GM19351 (cell line): ENCODE results near the gene SYNE1.

ENCODE experiments used
- ATAC-seq: cut with Tn5 transposase; IDR thresholded peaks from one replicate; pipeline ENCODE4 v1.9.1; 2021; ENCODE audit warnings: mild to moderate bottlenecking, moderate library complexity; ENCODE audit not compliant: unreplicated experiment

SYNE1 gene

DNA sequence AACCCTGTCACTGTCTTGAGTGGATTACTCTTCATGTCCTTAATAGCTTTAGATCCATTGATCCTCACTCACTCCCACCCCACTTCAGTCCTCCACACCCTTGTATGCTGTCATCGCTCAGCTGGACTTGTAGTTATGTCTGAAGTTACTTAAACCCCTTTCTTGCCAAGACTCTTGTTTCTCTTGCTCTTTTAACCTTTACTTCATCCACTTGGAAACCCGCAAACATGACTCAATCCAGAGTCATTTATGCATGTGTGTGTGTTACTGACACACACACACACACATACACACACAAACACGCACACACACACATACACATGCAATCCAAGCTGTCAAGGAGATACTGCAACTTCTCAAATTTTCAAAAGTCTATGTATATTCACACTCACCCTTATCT lies 341.8 kb downstream of the SYNE1 start:
- ATAC-seq = no peak

DNA sequence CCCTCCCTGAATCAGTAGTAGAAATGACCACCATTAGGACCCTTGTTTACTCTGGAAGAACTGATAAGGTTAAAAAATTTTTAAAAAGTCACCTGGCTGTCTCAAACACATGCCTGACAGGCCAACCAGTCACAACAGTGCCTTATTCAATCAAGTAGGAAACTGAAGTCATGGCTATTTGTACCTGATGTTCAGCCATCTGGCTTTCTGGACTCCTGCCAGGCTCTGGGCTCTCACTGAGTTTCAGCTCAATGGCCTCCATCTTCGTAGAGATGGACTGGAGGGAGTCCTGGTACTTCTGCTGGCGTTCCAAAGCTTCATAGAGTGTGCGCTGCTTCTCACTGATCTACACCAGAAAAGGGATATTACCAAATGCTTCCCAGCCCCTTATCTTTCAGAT lies 343.8 kb downstream of the SYNE1 start:
- ATAC-seq = no peak

DNA sequence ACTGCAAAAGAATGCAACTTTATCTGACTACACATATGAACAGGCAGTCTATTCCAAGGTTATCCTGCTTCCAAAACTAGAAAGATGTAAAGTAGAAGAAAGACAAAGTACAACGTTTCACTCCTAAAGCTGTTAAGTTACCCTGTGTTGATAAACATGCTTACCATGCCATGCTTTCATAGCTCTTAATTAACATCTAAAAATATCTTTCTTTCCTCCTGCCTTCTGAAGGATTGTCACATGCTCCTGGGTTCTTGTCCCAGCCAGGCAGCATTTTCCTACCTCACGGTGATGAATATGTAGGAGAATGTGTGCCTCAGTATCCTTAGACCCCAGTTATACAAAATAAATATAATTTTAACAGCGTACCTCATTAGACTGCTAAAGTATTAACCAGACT lies 344.6 kb downstream of the SYNE1 start:
- ATAC-seq = no peak

DNA sequence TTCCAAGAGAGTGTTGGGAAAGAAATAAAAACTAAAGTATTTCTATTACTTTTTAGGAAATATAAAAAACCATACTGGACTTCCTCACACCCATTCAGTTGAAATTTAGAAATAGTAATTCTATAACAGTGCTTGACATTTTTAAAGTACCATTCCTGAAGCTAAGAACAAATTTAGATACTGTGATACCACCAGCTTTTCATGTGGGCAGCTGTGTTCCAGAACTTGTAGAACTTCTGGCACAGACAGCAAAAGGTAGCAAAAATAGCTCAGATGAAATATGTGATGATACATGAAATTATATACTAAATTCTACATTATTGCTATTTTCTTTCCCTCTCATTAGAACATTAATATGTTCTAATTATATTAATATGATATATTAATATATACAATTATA lies 346.5 kb downstream of the SYNE1 start:
- ATAC-seq = no peak

DNA sequence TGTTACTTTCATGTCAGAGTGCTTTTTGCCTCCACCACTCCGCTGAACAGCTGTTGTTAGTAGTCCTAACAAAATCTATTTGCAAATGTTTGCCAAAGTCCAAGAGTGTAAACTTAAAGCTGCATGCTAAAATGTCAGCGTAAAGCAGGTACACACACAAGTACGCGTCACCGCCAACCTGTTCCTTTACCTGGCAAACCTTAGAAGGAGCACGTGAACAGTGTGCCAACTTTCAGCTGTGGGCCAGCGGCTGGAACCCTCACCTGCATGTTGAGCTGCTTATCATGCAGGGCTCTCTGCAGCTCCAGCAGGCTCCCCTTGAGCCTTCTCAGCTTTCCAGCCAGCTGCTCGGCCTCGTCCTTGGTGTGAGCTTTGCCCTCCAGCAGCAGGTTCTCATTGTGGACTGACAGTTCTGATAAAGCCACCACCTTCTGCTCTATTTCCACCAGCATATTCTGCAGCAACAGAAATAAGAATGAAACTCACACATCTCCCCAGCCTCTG lies 359.3 kb downstream of the SYNE1 start:
- ATAC-seq = no peak

DNA sequence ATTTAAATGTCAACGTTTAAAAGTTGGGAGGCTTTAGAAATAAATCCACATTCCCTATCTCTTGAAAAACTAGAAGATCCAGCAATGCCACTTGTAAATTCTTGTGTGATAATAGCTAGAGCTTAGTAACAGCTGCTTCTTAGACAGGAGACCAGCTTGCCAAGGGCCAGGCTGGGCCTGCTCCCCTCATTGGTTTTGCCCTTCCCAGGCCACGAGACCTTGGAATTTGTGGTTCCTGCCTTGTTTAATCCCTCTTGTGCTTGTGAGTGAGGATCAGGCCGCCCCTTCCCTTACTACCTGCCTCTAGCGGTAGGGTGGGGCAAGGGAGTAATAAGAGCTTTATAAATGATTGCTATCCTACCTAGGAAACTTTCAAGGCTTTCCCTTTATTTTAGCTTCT lies 363.5 kb downstream of the SYNE1 start:
- no peak for ATAC-seq

DNA sequence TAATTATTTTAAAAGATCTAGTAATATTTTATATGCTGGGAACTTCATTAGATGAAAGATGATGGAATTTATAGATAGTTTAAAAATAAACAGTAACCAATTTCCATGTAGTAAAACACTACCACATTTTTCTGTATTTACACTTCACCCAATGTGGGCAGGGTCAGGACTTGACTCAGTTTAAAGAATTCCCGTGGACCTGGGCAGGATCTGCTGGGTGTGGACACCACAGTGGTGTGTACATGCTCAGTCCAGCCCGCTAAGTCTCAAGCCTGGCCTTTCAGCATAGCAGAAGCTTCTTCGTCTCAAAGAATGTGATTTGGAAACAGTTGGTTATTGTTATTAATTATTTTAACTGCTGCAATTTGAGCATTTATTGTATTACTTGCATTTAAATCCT lies 364.2 kb downstream of the SYNE1 start:
- ATAC-seq = no peak

DNA sequence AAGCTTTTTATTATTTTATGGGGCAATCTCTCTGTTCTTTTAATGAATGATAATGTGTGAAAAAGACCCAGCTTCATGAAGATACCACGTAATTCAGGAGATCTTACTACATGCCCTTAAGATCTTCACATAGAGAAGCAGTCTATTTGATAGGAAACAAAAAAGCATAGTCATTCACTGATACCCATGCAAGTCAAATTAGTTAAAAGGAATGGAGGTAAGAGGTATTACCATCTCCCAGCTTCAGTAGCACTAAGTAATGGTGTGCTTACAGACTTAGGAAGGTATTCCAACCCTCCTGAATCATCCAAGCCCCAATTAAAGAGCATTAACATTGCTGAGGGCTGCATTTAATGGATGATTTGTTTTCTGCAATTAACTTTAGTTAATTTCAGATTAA lies 364.7 kb downstream of the SYNE1 start:
- no peak for ATAC-seq

DNA sequence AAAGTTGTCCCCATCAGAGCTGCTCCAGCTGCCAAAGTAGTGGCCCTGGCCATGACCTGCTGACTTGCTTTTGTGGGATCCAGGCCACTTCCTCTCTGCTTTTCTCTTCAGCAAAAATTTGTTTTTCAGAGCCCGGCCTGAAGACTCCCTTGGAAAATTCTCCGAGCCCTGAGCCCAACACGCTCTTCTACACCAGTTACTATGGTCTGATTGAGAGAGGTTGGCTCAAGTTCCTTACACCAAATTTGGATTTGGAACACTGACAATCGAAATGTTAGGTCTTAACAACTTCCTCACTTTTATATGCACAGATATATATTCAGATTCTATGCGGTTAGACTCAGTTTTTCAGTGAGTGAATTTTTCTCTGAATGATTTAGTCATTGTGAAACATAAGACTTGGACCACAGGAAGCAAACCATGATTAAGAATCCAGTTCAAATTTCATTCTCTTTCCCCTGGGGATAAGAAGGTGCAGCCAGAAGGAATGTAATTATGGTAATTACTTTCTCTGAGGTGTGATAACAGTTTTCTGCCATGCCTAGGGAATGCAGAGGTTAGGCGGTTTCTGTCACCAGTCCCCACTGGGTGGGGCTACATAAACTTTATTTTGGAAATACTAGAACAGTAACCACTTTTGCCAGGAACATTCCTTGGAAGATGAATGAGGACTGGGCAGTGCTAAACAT lies 365.2 kb downstream of the SYNE1 start:
- ATAC-seq = peak; percentile 80

DNA sequence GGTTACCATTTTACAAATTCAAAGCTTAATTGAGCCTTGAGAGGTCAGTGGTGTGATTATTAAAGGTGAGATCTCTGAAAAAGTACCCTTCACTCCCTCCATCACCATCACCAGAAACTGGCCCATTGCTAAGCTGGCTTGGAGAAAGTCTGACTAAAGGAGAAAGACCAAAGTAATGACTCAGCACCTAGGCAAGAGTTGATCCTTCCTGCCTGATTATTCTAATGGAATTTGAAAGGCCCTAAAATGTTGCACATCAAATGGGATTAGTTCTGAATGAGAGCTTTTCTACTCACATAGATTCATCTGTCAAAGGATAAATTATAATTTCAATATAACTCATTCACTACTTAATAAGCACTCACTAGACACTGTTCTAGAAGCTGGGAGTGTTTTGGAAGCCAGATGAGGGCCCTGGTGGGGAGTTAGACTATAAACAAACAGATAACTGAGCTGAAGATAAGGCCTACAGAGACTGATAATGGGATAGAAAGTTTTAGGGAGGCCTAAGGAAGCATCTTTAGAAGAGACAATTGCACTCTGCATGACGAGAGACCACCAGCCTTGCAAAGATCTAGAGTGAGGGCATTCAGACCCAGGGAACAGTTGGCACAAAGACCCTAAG lies 366.7 kb downstream of the SYNE1 start:
- ATAC-seq = no peak

DNA sequence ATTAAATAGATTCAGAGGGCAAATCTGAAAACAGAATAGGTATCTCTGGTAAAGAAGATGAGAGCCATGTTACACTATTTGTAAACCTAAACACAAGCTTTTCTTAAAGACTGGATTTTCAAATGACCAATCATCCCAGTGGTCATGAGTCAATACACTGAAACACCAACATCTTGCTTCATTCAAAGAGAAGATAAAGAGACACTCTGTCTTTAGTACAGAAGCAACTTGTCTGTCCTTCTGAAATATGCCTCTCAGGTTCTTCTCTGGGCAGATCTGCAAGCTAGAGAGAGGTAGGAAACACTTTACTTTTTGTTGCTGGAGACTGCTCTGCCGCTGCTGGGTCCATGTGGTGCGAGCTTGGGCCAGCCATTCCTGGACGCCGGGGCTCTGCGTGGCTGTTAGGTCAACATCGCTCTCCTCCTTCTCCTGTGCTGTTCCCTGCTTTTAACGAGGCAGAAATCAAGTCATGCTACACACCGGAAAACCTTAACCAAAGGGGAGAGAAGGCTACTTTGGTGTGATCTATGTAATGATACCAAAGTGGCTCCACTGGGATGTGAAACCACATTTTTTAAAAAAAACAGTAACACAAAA lies 368.2 kb downstream of the SYNE1 start:
- ATAC-seq = no peak

DNA sequence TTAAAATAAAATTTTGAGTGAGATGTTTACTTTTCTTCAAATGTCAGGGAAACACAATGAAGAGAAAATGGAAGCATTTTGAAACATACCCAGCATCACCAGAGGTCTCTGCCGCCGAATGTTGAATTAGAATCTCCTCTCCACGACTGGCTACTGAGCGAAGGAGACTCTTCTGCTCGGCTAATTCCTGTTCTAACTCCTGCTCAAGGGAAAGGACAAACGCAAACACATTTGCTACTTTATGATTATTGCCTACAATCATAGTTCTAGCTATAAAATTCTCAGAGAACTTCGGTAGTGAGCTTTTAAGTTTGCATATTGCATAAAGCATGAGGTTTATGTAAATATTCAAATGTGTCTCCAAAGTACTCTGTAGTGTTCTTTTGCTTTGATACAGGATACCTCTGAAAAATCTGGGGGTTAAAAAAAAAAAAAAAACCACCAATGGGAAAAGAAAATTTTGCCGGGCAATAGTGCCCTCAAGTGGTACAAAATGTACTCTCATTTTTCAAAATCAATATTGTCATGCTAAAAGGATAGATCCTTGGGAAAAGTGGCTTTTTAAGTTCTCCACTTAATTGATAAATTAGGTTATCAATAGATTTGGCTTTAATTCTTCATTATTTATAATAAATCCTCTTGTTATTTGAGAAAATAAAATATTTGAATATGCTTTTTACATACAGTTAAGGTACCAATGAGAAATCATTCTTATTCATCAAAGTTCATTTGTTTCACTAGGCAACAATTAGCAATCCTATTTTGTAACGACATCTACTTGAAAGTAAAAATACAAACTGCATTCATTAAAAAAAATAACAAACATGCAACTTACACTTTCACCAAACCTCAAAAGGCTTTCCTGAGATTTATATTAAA lies 369.0 kb downstream of the SYNE1 start:
- no peak for ATAC-seq

DNA sequence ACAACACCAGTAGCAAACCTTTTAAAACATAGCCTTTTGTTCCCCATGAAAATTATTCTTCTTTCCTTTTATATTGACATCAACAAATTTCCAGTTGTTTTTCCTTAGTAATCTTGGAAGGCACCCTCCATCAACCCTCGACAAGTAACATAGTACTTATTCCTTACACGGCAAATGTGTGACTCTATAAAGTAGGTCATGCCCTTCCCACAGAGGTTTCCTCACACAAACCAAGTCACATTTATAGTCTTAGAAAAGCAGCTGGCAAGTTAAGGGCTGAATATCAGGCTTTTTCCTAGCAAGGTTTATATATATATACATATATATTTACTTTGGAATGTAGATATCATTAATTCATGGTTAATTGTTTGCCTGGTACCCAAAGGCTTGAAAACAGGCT lies 371.5 kb downstream of the SYNE1 start:
- ATAC-seq = no peak

DNA sequence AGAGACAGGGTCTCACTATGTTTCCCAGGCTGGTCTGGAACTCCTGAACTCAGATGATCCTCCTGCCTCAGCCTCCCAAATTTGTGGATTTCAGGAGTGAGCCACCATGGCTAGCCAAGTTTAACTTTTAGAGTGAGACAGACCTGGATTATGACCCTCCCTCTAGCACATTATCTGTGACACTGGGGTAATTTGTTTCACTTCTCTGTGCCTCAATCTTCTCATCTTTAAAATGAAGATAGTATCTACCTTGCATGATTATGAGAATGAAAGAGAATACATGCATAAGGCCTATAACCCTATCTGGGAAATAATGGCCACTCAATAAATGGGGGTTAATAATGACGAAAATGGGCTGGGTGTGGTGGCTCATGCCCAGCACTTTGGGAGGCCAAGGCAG lies 373.6 kb downstream of the SYNE1 start:
- ATAC-seq = no peak

DNA sequence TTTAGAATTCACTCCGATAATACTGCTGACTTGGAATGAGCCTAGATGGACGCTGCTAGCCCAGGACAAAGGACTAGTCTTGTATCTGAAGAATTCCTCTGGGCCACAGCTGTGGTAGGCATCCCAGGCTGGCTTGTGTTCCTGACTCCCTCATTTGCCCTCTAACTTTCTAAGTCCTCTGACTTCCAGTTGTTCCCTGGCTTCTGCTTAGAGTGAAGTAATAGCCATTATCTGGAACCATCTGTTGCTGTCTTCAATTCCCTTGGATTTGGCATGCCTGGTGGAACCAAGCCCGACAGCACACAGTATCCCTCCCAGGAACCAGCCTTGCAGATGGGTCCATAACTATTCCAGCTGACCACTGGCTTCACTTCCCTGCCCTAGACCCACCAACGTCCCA lies 376.0 kb downstream of the SYNE1 start:
- no peak for ATAC-seq

DNA sequence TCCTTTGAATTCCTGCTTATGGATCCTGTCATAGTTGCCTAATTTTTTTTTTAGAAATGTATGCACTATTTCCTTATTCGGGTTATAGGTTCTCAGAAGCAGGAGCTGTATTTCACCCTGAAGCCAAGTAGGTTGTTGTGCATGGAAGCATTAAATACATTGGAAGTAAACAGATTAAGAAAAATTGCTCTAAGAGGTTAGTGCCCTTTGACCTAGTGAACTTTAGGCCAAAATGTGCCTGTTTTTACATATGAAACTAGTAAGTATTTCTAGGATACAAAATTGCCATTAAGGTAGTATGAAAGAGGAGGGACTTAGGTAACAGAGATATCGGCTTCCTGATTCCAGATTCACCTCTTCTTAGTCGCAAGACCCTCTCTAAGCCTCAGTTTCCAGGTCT lies 377.9 kb downstream of the SYNE1 start:
- no peak for ATAC-seq

DNA sequence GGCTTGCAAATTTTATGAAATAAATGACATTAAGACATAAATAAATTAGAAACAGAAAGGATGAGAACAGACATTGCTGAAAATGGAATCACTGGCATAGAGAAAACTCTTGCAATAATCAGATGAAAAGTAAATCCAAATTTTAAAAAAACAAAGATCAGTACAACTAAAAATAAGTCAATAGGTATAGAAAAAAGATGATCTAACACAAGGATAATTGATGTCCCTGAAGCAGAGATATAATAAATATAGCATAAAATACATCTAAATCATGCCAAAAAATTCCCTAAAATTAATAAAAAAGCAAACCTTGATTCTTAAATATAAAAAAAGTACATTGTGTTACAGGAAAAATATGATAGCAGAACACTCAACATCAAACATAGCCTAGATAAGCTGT lies 379.6 kb downstream of the SYNE1 start:
- no peak for ATAC-seq

DNA sequence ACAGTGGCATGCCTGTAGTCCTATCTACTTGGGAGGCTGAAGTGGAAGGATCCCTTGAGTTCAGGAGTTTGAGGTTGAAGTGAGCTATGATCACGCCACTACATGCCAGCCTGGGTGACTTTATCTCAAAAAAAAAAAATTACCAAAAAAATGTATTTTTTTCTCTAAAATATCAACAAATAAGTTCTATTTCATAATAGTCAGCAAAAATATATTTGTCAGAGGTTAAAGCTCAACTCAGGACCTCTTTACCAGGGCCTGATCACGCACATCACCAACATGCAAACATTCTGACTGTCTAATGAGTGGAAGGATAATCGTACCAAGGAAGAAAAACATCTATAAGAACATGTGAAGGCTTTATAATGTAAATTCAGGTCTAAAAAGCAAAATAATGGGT lies 387.0 kb downstream of the SYNE1 start:
- no peak for ATAC-seq

DNA sequence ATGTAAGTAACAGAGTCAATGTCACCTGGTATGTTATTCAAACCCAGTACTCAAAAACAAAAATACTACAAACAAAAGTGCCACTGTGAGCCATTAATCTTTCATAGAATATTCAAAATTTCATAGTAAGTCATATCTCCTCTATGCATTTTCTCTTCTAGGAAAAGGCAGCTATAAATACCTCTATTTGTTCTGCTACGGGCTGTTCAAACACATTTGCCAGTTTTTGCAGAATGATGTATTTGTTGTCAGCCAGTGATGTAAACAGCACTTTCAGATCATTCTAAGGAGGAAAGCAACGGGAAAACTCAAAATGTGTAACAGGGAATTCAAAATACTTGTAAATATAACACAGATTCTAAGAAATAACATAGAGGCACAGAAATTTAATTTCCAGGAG lies 388.2 kb downstream of the SYNE1 start:
- ATAC-seq = no peak

DNA sequence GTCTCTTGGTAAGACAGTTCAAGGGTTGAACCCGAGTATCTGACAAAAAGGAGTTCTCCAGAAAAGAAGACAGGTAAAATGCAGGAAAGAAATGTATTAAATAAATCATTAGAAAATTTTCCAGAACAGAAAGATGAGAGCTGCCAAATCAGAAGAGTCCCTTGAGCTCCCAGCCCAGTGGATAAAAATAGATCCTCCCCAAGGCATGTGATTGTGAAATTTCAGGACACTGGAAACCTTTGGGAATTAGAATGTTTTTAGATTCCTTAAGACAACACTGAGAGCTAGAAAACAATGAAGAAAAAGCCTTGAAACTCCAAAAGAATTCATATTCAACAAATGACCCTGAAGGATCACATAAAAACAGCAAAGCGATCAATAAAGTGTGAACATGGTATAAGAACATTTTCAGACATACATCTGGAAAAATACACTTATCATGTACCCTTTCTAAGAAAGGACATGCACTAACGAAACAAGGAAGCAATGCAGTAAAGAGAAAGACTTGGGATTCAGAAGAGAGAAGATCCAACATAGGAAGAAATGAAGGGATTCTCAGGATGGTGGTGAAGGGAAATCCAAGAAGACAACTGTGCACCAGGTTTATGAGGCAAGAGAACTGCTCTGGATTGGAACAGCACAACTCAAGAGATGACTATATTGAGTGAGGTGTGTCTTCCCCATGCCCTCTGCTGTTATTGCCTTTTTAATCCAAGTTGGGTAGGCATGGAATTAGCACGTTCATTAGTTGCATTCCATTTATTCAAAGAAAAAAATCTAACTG lies 390.4 kb downstream of the SYNE1 start:
- ATAC-seq = no peak
